HepG2 (cell line): ENCODE measurements around the gene HABP4. TPM values are rescaled to one million over a fixed set of nuclear protein-coding genes. Genes with fewer than 3 reads are reported as not detected.

Experiments
- EP300 ChIP-seq, 3 experiments: sonication (generic) in 1 of 3; formaldehyde crosslinking in 1 of 3; IDR thresholded peaks; 2 replicates each; pipeline versions ENCODE4 v1.5.1 to v1.6.1; 2011 to 2020; ENCODE audit warnings: low read depth in 2 of 3, low read length in 2 of 3, borderline replicate concordance in 1 of 3, improper control_type of control experiment in 1 of 3, mild to moderate bottlenecking in 1 of 3, missing genetic modification reagents in 1 of 3, moderate library complexity in 1 of 3
- FOXA3 ChIP-seq: IDR thresholded peaks from 2 replicates; pipeline ENCODE4 v1.6.1; 2016; ENCODE audit warnings: missing genetic modification reagents, missing compliant biosample characterization
- KMT2A ChIP-seq: sonication (generic); formaldehyde crosslinking; IDR thresholded peaks from 2 replicates; pipeline ENCODE4 v1.4.0; 2020; ENCODE audit warnings: missing genetic modification reagents
- NAIF1 ChIP-seq: sonication (generic); formaldehyde crosslinking; IDR thresholded peaks from 2 replicates; pipeline ENCODE4 v1.5.0; 2020; ENCODE audit warnings: mild to moderate bottlenecking, missing genetic modification reagents, borderline replicate concordance
- RFX1 ChIP-seq: fragments of 450-650 bp; IDR thresholded peaks from 2 replicates; pipeline ENCODE4 v1.6.1; 2017
- SALL2 ChIP-seq: sonication (generic); formaldehyde crosslinking; IDR thresholded peaks from 2 replicates; pipeline ENCODE4 v1.8.1; 2023; ENCODE audit warnings: mild to moderate bottlenecking, missing genetic modification reagents, inconsistent platforms
- SMYD3 ChIP-seq: sonication (generic); formaldehyde crosslinking; IDR thresholded peaks from 2 replicates; pipeline ENCODE4 v1.8.1; 2023; ENCODE audit warnings: mild to moderate bottlenecking, missing genetic modification reagents
- TBX2 ChIP-seq: sonication (generic); formaldehyde crosslinking; IDR thresholded peaks from 2 replicates; pipeline ENCODE4 v1.5.0; 2020; ENCODE audit warnings: missing genetic modification reagents, mild to moderate bottlenecking, borderline replicate concordance
- ZC3H13 ChIP-seq: sonication (generic); formaldehyde crosslinking; IDR thresholded peaks from 2 replicates; pipeline ENCODE4 v1.8.1; 2023; ENCODE audit warnings: mild to moderate bottlenecking, missing genetic modification reagents, moderate library complexity
- ZFP1 ChIP-seq: IDR thresholded peaks from 2 replicates; pipeline ENCODE4 v1.6.1; 2016
- ZNF121 ChIP-seq: sonication (generic); formaldehyde crosslinking; IDR thresholded peaks from 2 replicates; pipeline ENCODE4 v1.5.0; 2020; ENCODE audit warnings: mild to moderate bottlenecking, missing genetic modification reagents
- ZNF24 ChIP-seq: fragments of 450-650 bp; IDR thresholded peaks from 2 replicates; pipeline ENCODE4 v1.6.1; 2017; ENCODE audit warnings: antibody characterized with exemption, mild to moderate bottlenecking
- ZNF282 ChIP-seq: fragments of 450-650 bp; IDR thresholded peaks from 2 replicates; pipeline ENCODE4 v1.6.1; 2018; ENCODE audit not compliant: partially characterized antibody
- ZNF558 ChIP-seq: sonication (generic); formaldehyde crosslinking; IDR thresholded peaks from 2 replicates; pipeline ENCODE4 v1.9.0; 2022; ENCODE audit warnings: mild to moderate bottlenecking, missing genetic modification reagents, borderline replicate concordance
- ZNF572 ChIP-seq: sonication (generic); formaldehyde crosslinking; IDR thresholded peaks from 2 replicates; pipeline ENCODE4 v1.5.1; 2020; ENCODE audit warnings: mild to moderate bottlenecking, missing genetic modification reagents
- polyA plus RNA-seq, 8 experiments: library from polyadenylated mRNA; depleted of rRNA in 3 of 8; stranded (reverse) in 7 of 8; unstranded in 1 of 8; fragments of >200 nt; fragmentation: Illumina TruSeq in 4 of 8; extraction: Trizol in 4 of 8; gene quantifications; 2 replicates each; pipeline versions ENCODE4 v1.2.1 to v1.2.3, GENCODE V29; 2011 to 2016; ENCODE audit warnings: low read depth in 4 of 8, missing spikeins in 1 of 8, mixed read lengths in 1 of 8; ENCODE audit not compliant: insufficient read depth in 1 of 8
- total RNA-seq, 5 experiments: library from RNA; depleted of rRNA; stranded (reverse); fragments of >200 nt; fragmentation: Illumina TruSeq; extraction: Trizol; gene quantifications; 2 replicates each; pipeline ENCODE4 v1.2.3, GENCODE V29; 2016; ENCODE audit warnings: low read depth in 1 of 5
- TF ChIP-seq, protein P1 (sequence below): sonication (generic); formaldehyde crosslinking; IDR thresholded peaks from 2 replicates; pipeline ENCODE4 v1.5.0; 2020; ENCODE audit warnings: missing genetic modification reagents
- TF ChIP-seq, protein P2 (sequence below): IDR thresholded peaks from 2 replicates; pipeline ENCODE4 v1.4.0; 2020; ENCODE audit warnings: mild to moderate bottlenecking, missing genetic modification reagents
- TF ChIP-seq, protein P3 (sequence below): IDR thresholded peaks from 2 replicates; pipeline ENCODE4 v1.6.1; 2018; ENCODE audit warnings: missing genetic modification reagents
- TF ChIP-seq, protein P4 (sequence below): sonication (generic); formaldehyde crosslinking; IDR thresholded peaks from 2 replicates; pipeline ENCODE4 v1.4.0; 2020; ENCODE audit warnings: missing genetic modification reagents; ENCODE audit errors: not compliant biosample characterization
- TF ChIP-seq, protein P5 (sequence below): IDR thresholded peaks from 2 replicates; pipeline ENCODE4 v1.6.1; 2016

The HABP4 gene
- total and polyA plus RNA-seq, 2 of the 13 experiments (the other 11 are each of a cell fraction or from before 2014, with no cell fraction given) = 14.3 to 26.6 TPM

DNA sequence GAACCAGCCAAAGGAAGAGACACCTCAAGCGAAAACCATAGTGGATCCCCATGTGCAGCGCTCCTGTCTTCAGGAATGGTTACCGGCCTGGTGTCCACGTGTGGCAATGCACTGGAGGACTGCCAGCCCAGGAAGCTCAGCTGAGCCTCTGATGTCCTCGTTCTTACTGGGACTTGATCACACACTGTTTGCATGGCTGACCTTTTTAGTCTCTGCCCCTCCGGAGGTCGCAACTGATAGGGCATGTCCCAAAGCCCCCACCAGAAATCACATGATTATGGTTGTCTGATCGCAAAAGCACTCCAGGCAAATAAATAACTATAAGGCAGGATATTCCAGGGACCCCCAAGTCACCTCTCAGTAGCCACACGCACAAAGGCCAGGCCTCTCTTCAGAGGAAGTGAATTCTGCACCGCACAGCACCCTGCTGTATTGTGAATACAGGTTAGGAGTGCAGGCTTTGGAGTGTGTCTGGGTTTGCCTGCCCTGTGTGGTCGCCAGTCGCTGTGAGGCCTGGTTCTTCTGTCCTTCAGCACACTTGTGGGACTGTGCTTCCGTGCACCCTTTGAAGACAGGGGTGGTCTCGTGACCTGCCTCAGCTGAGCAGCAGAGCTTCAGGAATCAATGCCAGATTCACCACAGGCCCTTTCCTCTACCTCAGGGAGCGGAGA is 13.4 kb upstream of the HABP4 start (continued):
- TF ChIP-seq, protein P1, sequence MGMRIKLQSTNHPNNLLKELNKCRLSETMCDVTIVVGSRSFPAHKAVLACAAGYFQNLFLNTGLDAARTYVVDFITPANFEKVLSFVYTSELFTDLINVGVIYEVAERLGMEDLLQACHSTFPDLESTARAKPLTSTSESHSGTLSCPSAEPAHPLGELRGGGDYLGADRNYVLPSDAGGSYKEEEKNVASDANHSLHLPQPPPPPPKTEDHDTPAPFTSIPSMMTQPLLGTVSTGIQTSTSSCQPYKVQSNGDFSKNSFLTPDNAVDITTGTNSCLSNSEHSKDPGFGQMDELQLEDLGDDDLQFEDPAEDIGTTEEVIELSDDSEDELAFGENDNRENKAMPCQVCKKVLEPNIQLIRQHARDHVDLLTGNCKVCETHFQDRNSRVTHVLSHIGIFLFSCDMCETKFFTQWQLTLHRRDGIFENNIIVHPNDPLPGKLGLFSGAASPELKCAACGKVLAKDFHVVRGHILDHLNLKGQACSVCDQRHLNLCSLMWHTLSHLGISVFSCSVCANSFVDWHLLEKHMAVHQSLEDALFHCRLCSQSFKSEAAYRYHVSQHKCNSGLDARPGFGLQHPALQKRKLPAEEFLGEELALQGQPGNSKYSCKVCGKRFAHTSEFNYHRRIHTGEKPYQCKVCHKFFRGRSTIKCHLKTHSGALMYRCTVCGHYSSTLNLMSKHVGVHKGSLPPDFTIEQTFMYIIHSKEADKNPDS (CRISPR knock-in tag) = no peak
- TF ChIP-seq, protein P2, sequence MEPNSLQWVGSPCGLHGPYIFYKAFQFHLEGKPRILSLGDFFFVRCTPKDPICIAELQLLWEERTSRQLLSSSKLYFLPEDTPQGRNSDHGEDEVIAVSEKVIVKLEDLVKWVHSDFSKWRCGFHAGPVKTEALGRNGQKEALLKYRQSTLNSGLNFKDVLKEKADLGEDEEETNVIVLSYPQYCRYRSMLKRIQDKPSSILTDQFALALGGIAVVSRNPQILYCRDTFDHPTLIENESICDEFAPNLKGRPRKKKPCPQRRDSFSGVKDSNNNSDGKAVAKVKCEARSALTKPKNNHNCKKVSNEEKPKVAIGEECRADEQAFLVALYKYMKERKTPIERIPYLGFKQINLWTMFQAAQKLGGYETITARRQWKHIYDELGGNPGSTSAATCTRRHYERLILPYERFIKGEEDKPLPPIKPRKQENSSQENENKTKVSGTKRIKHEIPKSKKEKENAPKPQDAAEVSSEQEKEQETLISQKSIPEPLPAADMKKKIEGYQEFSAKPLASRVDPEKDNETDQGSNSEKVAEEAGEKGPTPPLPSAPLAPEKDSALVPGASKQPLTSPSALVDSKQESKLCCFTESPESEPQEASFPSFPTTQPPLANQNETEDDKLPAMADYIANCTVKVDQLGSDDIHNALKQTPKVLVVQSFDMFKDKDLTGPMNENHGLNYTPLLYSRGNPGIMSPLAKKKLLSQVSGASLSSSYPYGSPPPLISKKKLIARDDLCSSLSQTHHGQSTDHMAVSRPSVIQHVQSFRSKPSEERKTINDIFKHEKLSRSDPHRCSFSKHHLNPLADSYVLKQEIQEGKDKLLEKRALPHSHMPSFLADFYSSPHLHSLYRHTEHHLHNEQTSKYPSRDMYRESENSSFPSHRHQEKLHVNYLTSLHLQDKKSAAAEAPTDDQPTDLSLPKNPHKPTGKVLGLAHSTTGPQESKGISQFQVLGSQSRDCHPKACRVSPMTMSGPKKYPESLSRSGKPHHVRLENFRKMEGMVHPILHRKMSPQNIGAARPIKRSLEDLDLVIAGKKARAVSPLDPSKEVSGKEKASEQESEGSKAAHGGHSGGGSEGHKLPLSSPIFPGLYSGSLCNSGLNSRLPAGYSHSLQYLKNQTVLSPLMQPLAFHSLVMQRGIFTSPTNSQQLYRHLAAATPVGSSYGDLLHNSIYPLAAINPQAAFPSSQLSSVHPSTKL = peak; percentile 84
- TF ChIP-seq NAIF1 (CRISPR knock-in tag) = 0 out of 2 replicates have a peak, but pooled peaks have one; percentile 54
- TF ChIP-seq ZNF121 = peak; percentile 23; the same call in 1 of the 2 replicates
- TF ChIP-seq, protein P3, sequence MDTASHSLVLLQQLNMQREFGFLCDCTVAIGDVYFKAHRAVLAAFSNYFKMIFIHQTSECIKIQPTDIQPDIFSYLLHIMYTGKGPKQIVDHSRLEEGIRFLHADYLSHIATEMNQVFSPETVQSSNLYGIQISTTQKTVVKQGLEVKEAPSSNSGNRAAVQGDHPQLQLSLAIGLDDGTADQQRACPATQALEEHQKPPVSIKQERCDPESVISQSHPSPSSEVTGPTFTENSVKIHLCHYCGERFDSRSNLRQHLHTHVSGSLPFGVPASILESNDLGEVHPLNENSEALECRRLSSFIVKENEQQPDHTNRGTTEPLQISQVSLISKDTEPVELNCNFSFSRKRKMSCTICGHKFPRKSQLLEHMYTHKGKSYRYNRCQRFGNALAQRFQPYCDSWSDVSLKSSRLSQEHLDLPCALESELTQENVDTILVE (CRISPR knock-in tag) = peak; percentile 60
- TF ChIP-seq ZNF282 = no peak
- peak; percentile 57 for TF ChIP-seq FOXA3 (CRISPR knock-in tag)
- TF ChIP-seq KMT2A (CRISPR knock-in tag) = 0 out of 2 replicates have a peak, but pooled peaks have one; percentile 29
- TF ChIP-seq ZC3H13 (CRISPR knock-in tag) = no peak; the same call in 1 of the 2 replicates
- no peak for TF ChIP-seq ZNF24
- TF ChIP-seq, protein P4, sequence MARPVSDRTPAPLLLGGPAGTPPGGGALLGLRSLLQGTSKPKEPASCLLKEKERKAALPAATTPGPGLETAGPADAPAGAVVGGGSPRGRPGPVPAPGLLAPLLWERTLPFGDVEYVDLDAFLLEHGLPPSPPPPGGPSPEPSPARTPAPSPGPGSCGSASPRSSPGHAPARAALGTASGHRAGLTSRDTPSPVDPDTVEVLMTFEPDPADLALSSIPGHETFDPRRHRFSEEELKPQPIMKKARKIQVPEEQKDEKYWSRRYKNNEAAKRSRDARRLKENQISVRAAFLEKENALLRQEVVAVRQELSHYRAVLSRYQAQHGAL (CRISPR knock-in tag) = no peak
- peak; percentile 47; the same call in 1 of the 2 replicates for TF ChIP-seq ZNF558
- no peak for TF ChIP-seq SALL2 (CRISPR knock-in tag)
- no peak for TF ChIP-seq RFX1
- TF ChIP-seq, protein P5, sequence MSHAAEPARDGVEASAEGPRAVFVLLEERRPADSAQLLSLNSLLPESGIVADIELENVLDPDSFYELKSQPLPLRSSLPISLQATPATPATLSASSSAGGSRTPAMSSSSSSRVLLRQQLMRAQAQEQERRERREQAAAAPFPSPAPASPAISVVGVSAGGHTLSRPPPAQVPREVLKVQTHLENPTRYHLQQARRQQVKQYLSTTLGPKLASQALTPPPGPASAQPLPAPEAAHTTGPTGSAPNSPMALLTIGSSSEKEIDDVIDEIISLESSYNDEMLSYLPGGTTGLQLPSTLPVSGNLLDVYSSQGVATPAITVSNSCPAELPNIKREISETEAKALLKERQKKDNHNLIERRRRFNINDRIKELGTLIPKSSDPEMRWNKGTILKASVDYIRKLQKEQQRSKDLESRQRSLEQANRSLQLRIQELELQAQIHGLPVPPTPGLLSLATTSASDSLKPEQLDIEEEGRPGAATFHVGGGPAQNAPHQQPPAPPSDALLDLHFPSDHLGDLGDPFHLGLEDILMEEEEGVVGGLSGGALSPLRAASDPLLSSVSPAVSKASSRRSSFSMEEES (CRISPR knock-in tag) = peak; percentile 94
- no peak for TF ChIP-seq SMYD3
- peak; percentile 94 for TF ChIP-seq TBX2 (CRISPR knock-in tag)
- no peak for TF ChIP-seq ZNF572 (CRISPR knock-in tag)
- TF ChIP-seq ZFP1 (CRISPR knock-in tag) = 0 out of 2 replicates have a peak, but pooled peaks have one; percentile 24
- TF ChIP-seq EP300 (IDR thresholded peaks at IDR 0.05; ENCODE audit: low read depth in 2 of 2, low read length in 2 of 2) = peak in 1 of 2 experiments; percentile 74; a peak in 2 of 4 replicates
- TF ChIP-seq EP300 (CRISPR knock-in tag; IDR thresholded peaks at IDR 0.05; ENCODE audit: borderline replicate concordance) = peak; percentile 54; the same call in 1 of the 2 replicates
